ENCODE measurements around the gene MAGI3.

The MAGI3 gene

GRCh38 chr1:113660088-113660487 lies 269.8 kb downstream of the MAGI3 start:
- DNase-seq, result no peak
- H3K4me3 ChIP-seq (ENCODE audit: low read depth, low read length), result no peak overlapping the region
- no peaks in the 10 kb centered on the region for H3K36me3 ChIP-seq
- no peak for TF ChIP-seq CTCF (IDR thresholded peaks at IDR 0.05; ENCODE audit: low read depth, low read length)
- H3K9me3 ChIP-seq (ENCODE audit: severe bottlenecking), result no peaks in the 10 kb centered on the region
- H3K27me3 ChIP-seq (ENCODE audit: insufficient read depth, low read depth, severe bottlenecking), result no peaks in the 10 kb centered on the region
- H3K27ac ChIP-seq, result no peak overlapping the region

GRCh38 chr1:113662101-113662500 lies 271.8 kb downstream of the MAGI3 start:
- no peak for TF ChIP-seq CTCF (IDR thresholded peaks at IDR 0.05; ENCODE audit: low read depth, low read length)
- no peaks in the 10 kb centered on the region for H3K9me3 ChIP-seq (ENCODE audit: severe bottlenecking)
- H3K4me3 ChIP-seq (ENCODE audit: low read depth, low read length), result no peak overlapping the region
- no peaks in the 10 kb centered on the region for H3K27me3 ChIP-seq (ENCODE audit: insufficient read depth, low read depth, severe bottlenecking)
- no peak for DNase-seq
- H3K36me3 ChIP-seq, result no peaks in the 10 kb centered on the region
- H3K27ac ChIP-seq, result no peak overlapping the region

- H3K36me3 ChIP-seq, result no peaks in the 10 kb centered on the region
- no peak overlapping the region for H3K27ac ChIP-seq
- no peaks in the 10 kb centered on the region for H3K9me3 ChIP-seq (ENCODE audit: severe bottlenecking)
- H3K27me3 ChIP-seq (ENCODE audit: insufficient read depth, low read depth, severe bottlenecking), result no peaks in the 10 kb centered on the region
- TF ChIP-seq CTCF (IDR thresholded peaks at IDR 0.05; ENCODE audit: low read depth, low read length), result no peak
- no peak overlapping the region for H3K4me3 ChIP-seq (ENCODE audit: low read depth, low read length)
- no peak for DNase-seq
Observed at GRCh38 chr1:113663165-113663951, 273.0 kb downstream of the MAGI3 start.

- TF ChIP-seq CTCF (IDR thresholded peaks at IDR 0.05; ENCODE audit: low read depth, low read length), result no peak
- DNase-seq, result no peak
- Histone ChIP-seq H3K4me3 (ENCODE audit: low read depth, low read length) (no peak overlapping the region), H3K36me3 (no peaks in the 10 kb centered on the region), H3K9me3 (ENCODE audit: severe bottlenecking) (no peaks in the 10 kb centered on the region), H3K27ac (no peak overlapping the region), H3K27me3 (ENCODE audit: insufficient read depth, low read depth, severe bottlenecking) (no peaks in the 10 kb centered on the region)
Observed at GRCh38 chr1:113665071-113665470, 274.8 kb downstream of the MAGI3 start.

- Histone ChIP-seq H3K4me3 (ENCODE audit: low read depth, low read length) (no peak overlapping the region), H3K9me3 (ENCODE audit: severe bottlenecking) (no peaks in the 10 kb centered on the region), H3K27me3 (ENCODE audit: insufficient read depth, low read depth, severe bottlenecking) (no peaks in the 10 kb centered on the region), H3K36me3 (no peaks in the 10 kb centered on the region), H3K27ac (no peak overlapping the region)
- no peak for TF ChIP-seq CTCF (IDR thresholded peaks at IDR 0.05; ENCODE audit: low read depth, low read length)
- DNase-seq, result no peak
Observed at GRCh38 chr1:113666126-113666525, 275.8 kb downstream of the MAGI3 start.

- Histone ChIP-seq H3K4me3 (ENCODE audit: low read depth, low read length) (no peak overlapping the region), H3K27me3 (ENCODE audit: insufficient read depth, low read depth, severe bottlenecking) (no peaks in the 10 kb centered on the region), H3K36me3 (0 out of 2 replicates have a peak, but pooled peaks cover 4% of the 10 kb centered on the region), H3K27ac (no peak overlapping the region), H3K9me3 (ENCODE audit: severe bottlenecking) (no peaks in the 10 kb centered on the region)
- TF ChIP-seq CTCF (IDR thresholded peaks at IDR 0.05; ENCODE audit: low read depth, low read length), result no peak
- no peak for DNase-seq
Observed at GRCh38 chr1:113669988-113670387, 279.7 kb downstream of the MAGI3 start.
